Endothelial cell of umbilical vein (primary cell): ENCODE measurements around the gene ARF1.

ENCODE experiments used
- CTCF ChIP-seq, 2 donors: IDR thresholded peaks; 1 replicate in 1 of 2; 2 replicates in 1 of 2; pipeline ENCODE4 v1.5.1; 2011; ENCODE audit warnings: low read length in 2 of 2, mild to moderate bottlenecking in 2 of 2, moderate library complexity in 2 of 2, control low read depth in 1 of 2, inconsistent platforms in 1 of 2, low read depth in 1 of 2; ENCODE audit not compliant: insufficient read depth in 1 of 2; ENCODE audit errors: extremely low read depth in 1 of 2
- EZH2 ChIP-seq: IDR thresholded peaks from 2 replicates; pipeline ENCODE4 v1.6.1; 2012; ENCODE audit warnings: borderline replicate concordance, low read depth, mild to moderate bottlenecking, moderate library complexity, low read length, inconsistent platforms; ENCODE audit not compliant: severe bottlenecking
- FOS ChIP-seq: IDR thresholded peaks from 2 replicates; pipeline ENCODE4 v1.6.1; 2011; ENCODE audit warnings: mild to moderate bottlenecking, low read length, moderate library complexity, borderline replicate concordance; ENCODE audit not compliant: insufficient read depth
- GATA2 ChIP-seq: IDR thresholded peaks from 2 replicates; pipeline ENCODE4 v1.7.0; 2011; ENCODE audit warnings: low read depth, mild to moderate bottlenecking, moderate library complexity, mixed read lengths, low read length; ENCODE audit not compliant: insufficient read length, insufficient read depth
- JUN ChIP-seq: IDR thresholded peaks from 2 replicates; pipeline ENCODE4 v1.6.1; 2011; ENCODE audit warnings: borderline replicate concordance, low read depth; ENCODE audit not compliant: insufficient read length, insufficient read depth
- MAX ChIP-seq: IDR thresholded peaks from 2 replicates; pipeline ENCODE4 v1.6.1; 2011; ENCODE audit not compliant: insufficient read depth, insufficient read length
- MYC ChIP-seq: IDR thresholded peaks from one replicate; pipeline ENCODE4 v1.6.1; 2011; ENCODE audit warnings: mild to moderate bottlenecking, low read depth, low read length
- POLR2A ChIP-seq: IDR thresholded peaks from 2 replicates; pipeline ENCODE4 v1.6.1; 2012; ENCODE audit warnings: low read depth, mild to moderate bottlenecking, control low read depth, low read length
- POLR2AphosphoS5 ChIP-seq: IDR thresholded peaks from 2 replicates; pipeline ENCODE4 v1.6.1; 2012; ENCODE audit warnings: low read depth, mild to moderate bottlenecking, control low read depth, low read length, moderate library complexity; ENCODE audit not compliant: insufficient read depth

- TF ChIP-seq CTCF (IDR thresholded peaks at IDR 0.05; ENCODE audit: extremely low read depth in 1 of 2, insufficient read depth in 1 of 2, low read depth in 1 of 2, low read length in 2 of 2) (no peak), POLR2A (no peak), MYC (no peak), EZH2 (no peak), POLR2AphosphoS5 (no peak), MAX (no peak), FOS (no peak), JUN (no peak), GATA2 (no peak)
Measured at GRCh38 chr1:228042508-228042907, 40.0 kb upstream of the ARF1 start.
